GM20431 (cell line): ENCODE measurements around the gene RELA.
"Not testable (repeated sequence)": the region's sequence is repeated elsewhere in the genome, so short reads cannot be mapped to it uniquely, and the experiment has no call there.

Source experiments
- in situ Hi-C: fragments of 300-500 bp; cut with MseI, MboI; formaldehyde crosslinking; loops from one replicate; pipeline ENCODE4 v1.15.0; 2020; ENCODE audit warnings: low sequenced_read_pairs; ENCODE audit not compliant: unreplicated experiment

Gene RELA

DNA sequence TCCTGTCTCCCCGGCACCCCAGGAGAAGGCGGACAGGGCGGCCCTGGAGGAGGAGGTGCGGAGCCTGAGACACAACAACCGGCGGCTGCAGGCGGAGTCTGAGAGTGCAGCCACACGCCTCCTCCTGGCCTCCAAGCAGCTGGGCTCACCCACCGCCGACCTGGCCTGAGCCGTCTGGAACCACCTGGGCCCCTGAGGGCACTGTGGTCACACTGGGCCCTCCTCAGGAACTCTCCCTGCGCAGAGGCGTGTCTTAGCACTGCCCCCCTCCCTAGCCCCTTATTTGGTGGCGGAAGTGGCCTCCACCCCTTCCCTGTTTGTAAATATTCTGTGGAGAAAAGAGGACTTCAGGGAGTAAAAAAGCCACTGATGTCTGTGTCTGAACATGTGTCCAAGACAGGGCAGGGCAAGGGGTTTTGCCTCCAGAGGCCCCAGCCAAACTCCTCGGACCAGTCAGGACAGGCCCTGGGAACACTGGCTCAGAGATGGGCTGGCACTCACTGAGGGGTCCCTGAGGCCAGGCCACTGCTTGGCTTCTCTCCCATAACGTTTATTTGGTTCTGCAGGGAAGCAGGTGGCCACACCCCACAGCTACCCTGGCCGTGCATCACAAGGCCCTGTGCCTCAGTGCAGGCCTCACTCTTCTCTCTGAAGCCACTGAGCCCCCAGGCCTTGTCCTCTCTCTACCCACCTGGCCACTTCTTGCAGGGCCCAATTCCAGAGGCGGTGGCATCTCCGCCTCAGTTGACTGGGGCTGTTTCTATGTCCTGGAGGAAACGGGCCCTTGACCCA, 12.0 kb downstream of the RELA start:
- in situ Hi-C loops = no loop called here

DNA sequence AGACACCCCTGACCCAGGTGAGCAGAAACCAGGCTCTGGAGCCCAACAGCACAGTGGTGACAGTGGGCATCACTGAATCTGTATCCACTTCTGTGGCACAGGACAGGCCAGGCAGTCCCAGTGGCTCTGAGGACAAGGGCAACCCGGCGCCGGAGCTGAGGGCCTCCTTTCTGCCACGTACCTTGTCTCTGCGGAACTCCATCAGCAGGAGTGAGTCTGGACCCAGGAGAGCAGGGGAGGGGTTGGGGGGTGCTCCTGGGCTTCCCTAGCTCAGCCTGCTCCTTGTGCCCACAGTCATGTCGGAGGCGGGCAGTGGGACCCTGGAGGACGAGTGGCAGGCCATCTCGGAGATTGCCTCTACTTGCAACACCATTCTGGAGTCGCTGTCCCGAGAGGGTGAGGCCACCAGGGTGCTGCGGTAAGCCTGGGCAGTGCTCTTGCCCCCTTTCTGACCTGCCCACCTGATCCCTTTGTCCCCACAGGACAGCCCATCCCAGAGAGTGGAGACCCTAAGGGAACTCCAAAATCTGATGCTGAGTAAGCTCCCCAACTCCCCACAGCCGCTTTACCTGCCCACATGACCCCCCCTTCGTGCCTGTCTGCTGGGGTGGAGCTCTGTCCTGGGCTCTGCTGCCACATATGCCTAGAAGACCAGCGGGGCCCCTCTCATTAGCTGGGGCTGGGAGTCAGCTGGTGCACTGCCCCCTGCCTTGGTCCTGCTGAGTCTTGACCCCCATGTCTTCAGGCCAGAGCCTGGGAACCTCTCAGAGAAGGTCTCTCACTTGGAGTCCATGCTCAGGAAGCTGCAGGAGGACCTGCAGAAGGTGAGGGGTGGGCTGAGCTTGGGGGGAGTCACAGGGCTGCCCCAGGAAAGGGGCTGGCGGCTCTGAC, 12.8 kb downstream of the RELA start:
- in situ Hi-C loops = no loop called here

- in situ Hi-C loops = no loop called here
These were observed 13.7 kb downstream of the RELA start for GRCh38 chr11:65648997-65649493.

DNA sequence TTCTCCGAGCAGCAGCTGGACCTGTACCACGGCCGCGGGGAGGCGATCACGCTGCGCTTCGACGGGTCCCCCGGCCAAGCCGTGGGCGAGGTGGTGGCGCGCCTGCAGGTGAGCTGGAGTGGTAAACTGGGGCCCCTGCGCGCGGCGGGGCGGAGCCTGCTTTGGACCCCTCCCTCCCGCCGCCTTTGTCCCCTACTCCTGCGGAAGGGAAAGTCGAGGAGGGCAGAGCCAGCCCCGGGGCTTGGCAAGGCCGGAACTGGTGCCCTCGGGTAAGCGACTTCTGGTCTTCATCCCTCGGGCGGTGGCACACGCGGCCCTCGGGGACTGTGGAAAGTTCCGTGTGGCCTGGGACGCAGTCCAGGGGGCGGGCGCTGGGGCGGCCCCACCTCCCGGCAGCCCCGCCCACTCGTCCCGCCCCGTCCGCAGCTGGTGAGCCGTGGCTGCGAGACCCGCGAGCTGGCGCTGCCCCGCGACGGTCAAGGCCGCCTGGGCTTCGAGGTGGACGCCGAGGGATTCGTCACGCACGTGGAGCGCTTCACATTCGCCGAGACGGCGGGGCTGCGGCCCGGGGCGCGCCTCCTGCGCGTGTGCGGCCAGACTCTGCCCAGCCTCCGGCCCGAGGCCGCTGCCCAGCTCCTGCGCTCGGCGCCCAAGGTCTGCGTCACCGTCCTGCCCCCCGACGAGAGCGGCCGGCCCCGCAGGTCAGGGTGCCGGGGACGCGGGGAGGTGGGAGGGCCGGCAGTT, 15.6 kb downstream of the RELA start:
- in situ Hi-C loops = no loop called here

- in situ Hi-C loops = no loop called here
These were observed 16.3 kb downstream of the RELA start for GRCh38 chr11:65646288-65646957.

DNA sequence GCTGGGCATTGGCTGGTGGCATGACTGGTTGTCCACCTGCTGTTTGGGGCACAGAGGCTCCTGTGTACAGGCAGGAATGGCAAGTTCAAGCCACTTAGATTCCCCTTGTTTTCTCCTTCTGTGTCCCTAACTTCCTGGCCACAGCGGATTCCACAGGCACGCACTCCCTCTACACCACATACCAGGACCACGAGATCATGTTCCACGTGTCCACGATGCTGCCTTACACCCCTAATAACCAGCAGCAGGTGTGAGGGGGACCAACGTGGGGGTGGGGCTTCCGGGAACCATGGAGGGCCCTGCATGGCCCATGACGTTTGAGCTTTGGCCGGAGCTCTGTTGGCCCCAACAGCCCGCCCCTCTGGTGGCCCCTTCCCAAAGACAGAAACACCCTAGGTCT, 17.0 kb downstream of the RELA start:
- in situ Hi-C loops = no loop called here

- in situ Hi-C loops = no loop called here
These were observed 17.9 kb downstream of the RELA start for GRCh38 chr11:65644837-65645236.

- in situ Hi-C loops = no loop called here
These were observed 18.7 kb downstream of the RELA start for GRCh38 chr11:65643971-65644370.

DNA sequence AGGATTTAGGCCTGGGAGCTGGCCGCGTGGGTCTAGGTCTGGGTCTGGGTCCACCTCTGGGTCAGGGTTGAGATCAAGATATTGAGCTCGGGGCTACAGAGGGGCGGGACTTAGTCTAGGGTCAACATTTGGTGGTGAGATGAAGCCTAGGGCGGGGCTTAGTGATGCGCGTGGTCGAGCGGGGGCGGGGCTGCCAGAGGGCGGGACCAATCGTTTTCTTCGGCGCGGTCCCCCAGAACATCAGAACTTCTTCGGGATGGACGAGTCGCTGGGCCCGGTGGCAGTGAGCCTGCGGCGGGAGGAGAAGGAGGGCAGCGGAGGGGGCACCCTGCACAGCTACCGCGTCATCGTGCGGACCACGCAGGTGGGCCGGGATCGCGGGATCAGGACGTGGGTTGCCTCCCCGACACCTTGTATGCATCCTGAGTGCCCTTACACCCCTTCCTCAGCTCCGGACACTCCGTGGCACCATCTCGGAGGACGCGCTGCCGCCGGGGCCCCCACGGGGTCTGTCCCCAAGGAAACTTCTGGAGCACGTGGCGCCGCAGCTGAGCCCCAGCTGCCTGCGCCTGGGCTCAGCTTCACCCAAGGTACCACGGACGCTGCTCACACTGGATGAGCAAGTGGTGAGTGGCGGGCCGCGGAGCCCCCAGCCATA, 20.6 kb downstream of the RELA start:
- in situ Hi-C loops = no loop called here

- in situ Hi-C loops = no loop called here
These were observed 21.3 kb downstream of the RELA start for GRCh38 chr11:65641297-65642013.

DNA sequence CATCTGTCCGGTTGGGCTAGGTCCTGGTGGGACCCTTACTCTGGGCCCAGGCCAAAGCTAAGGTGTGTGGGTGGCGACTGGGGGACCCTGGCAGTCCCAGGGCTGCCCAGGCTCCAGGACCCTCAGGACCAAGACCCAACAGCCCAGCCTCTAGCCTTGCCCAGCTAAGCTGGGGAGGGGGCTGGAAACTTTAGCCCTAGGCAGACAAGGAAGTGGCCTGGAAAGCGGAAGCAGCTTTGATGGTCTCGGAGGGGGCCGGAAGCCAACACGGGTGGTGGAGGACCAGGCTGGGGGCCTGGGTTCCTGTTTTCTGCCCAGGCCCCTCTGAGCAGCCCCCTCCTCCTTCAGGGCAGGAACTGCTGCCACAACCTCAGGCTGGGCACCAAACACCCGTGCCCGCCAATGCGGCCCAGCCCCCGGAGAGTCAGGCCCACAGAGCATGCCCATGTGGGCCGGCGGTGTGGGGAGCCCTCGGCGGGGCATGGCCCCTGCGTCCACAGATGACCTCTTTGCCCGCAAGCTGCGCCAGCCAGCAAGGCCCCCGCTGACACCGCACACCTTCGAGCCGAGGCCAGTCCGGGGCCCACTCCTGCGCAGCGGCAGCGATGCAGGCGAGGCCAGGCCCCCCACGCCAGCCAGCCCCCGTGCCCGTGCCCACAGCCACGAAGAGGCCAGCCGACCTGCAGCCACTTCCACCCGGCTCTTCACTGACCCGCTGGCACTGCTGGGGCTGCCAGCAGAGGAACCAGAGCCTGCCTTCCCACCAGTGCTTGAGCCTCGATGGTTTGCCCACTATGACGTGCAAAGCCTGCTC, 22.0 kb downstream of the RELA start:
- in situ Hi-C loops = no loop called here

- in situ Hi-C loops = no loop called here
These were observed 22.9 kb downstream of the RELA start for GRCh38 chr11:65639623-65640482.

DNA sequence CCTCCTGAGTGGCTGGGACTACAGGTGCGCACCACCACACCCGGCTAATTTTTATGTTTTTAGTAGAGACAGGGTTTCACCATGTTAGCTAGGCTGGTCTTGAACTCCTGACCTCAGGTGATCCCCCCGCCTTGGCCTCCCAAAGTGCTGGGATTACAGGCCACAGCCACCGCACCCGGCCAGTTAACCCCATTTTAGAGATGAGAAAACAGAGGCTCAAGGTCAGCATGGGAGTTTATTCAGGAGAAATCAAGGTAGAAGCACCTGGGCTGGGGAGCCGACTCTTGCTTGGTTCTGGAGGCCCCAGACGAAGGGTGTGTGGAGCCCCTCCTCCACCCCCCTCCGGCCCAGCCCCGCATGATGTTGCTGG, 23.5 kb downstream of the RELA start:
- in situ Hi-C loops = not testable (repeated sequence)

DNA sequence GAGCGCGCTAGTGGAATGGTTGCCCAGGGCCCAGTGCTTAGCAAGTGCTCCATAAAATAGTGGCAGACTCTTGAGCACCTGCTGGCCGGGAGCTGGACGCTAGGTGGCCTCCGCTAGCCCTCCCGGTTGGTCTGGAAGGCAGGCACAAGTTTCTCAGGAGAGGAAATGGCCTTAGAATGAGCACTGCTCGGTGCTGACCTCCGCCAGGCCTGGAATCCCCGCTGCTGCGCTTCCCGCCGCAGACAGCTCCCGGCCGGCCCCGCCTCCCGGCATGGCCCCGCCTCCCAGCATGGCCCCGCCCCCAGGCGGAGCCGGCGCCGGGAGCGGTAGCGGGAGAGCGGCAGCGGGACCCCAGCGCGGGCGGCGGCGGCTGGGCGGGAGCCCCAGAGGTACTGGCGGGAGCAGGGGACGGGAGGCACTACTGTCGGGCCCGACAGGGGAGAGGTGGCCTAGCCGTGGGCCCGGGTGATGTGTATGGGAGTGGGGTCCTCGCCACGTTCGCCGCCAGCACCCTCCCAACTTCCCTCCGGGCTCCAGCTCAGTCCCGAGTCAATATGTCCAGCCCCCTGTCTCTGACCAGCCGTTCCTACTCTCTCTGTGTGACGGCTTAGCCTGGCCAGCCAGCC, 24.8 kb downstream of the RELA start, which contains the start of gene SIPA1:
Gene SIPA1 (plus strand): TSS at position 308 of the 626 bp plus-strand sequence. CDS start 2,821 bp downstream, outside the sequence.
- in situ Hi-C loops = no loop called here

- in situ Hi-C loops = no loop called here
These were observed 25.6 kb downstream of the RELA start for GRCh38 chr11:65637032-65637557.
